ENCODE measurements around the gene C9orf152. TPM values are rescaled to one million over a fixed set of nuclear protein-coding genes. Genes with fewer than 3 reads are reported as not detected.

The C9orf152 gene
- total RNA-seq, 2 donors from 2014 or later: not detected

DNA sequence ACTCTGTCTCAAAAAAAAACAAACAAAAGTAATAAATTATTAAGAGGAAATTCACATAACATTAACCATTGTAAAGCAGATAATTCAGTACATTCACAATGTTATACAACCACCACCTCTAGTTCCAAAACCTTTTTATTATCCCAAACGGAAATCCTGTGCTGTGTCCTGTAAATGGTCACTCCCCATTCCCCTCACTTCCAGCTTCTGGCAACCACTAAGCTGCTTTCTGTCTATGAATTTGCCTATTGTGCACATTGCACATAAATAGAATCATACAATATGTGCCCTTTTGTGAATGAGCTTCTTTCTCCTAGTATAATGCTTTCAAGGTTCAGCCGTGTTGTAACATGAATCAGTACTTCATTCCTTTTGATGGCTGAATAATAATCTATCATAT, 20.8 kb downstream of the C9orf152 start:
- DNase-seq (ENCODE audit: low spot score): no peak
- intact Hi-C loops (cut with DNase I): no loop called here

DNA sequence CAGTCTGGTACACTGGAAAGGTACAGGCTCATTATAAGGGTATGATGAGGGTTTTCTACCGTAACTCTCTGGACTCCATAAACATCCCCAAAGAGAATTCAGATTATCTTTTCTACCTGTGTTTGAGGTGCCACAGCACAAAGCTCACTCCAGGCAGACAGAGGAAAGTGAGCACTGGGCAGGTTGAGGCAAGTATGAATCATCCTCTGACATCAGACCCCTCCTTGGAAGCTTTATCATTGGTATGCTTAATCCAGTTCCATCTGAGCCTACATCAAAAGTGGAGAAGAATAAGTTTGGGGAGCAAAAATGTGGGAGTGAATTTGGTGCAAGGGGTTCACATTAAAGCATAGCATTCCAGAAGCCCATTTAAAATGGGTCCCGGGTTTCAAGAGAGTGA, 21.7 kb downstream of the C9orf152 start:
- intact Hi-C loops (cut with DNase I): no loop called here

DNA sequence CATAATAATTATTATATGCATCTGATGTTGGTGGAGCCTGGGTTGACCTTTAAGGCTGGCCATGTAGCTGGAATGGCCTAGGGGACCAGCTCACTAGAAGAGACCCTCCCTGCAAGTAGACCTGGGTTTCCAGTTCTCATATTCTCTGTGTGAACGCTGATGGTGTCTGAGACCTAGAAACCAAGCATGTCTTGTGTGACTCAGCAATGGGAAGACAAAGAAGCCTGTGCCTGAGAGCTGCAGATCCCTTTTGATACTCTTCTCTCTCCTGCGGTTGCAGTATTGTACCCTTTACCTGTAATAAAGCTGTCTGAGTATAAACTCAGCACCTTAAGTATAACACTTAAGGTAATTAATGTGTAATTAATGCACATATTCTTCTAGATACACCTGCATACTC, 22.2 kb downstream of the C9orf152 start:
- DNase-seq (ENCODE audit: low spot score): no peak
- intact Hi-C loops (cut with DNase I): no loop called here

More for the DNA sequence above, 21.7 kb downstream of the C9orf152 start:
- DNase-seq (ENCODE audit: low spot score): no peak

DNA sequence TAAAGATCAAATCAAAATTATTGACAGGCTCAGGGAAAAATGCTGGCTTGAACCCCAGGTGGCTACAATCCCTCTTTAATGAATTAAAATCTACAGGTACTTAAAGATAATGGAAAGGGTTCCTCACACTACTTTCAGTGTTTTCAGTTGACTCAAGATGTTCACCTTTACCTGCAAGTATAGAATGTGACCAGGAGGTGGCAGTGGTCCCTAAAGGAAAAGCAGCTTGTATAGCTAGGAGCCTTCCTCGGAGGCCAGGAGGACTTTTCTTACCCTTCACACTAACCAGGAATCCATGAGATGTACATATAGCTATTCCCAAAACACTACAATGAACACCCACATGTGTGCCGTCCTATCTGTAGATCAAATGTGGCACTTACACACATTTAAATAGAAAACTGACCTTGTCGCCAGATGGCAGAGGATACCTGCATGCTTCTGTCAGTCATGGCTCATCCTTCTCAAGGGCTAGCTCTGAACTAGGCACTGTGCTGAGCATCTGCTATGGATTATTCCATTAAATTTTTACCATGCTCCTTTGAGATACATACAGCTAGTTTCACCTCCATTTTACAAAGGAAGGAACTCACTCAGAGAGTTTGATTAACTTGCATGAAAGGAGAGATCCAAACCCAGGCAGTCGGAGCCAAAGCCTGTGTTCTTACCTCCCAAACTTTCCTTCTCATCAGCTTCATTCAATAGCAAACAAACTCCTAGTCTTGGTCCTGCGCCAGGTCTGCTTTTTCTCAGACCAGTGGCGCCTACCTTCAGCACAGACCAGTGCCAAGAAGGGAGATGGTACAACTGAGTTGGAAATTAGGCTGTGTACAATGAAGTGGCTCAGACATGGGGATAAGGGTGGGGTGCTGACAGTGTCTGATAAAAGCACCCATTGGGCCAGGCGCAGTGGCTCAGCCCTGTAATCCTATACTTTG, 24.5 kb downstream of the C9orf152 start:
- intact Hi-C loops (cut with DNase I): loop anchor here in 1 of 2 donors (5.0 kb wide), 1 partner anchor 34 kb away; no protein-coding TSS in a partner anchor
- DNase-seq (ENCODE audit: low spot score): no peak

DNA sequence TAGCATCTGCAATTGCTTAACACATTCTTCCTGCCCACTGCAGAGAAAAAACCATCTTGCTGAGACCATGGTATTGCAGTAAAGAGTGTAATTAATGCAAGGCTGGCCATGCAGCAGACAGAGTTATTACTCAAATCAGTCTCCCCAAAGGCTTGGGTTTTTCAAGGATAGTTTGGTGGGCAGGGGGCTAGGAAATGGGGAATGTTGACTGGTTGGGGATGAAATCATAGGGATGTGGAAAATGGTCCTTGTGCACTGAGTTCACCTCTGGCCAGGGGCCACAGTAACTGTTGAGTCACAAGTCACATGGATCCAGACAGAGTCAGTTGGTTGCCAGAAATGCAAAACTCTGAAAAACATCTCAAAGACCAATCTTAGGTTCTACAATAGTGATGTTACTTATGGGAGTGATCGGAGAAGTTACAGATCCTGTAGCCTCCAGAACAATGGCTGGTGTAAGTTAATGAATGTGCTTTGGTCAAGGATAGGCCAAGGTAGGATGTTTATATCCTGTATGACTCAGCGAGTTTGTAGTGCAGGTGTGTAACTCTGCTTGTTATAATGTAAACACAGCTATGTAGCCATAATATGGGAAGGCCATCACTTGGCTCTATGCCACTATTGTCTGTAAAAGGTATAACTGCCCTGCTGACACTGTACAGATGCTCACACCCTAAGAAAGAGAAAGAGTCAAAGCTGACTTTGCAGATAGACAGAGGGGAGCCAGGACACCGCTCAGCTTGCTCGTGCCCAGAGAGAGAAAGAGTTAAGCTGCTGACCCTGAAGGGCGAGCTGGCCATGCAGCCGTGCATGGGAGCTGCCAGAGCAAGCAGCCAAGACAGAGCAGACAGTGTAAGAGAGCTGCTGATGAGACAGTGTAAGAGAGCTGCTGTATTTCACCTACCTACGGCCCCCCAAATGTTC, 27.2 kb downstream of the C9orf152 start:
- no peak for DNase-seq (ENCODE audit: low spot score)

DNA sequence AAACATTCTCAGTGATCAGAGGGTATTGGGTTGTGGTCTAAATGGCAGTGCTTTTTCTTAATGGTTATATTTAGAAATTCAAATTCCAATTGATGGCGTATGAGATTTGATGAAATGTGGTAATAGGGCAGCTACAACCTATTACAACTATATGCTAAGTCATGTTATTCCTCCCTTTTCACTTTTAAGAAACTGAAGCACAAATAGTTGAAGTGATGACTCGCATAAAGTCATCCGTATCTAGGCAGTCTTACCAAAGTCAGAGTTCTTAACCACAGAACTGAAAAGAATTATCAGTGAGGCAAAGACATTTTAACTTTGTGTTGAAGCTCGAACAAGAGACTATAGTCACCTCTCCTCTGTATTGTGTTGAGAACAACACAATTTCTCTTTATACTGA, 28.2 kb downstream of the C9orf152 start:
- intact Hi-C loops (cut with DNase I): loop anchor here in 1 of 2 donors (5.0 kb wide), 1 partner anchor 38 kb away; no protein-coding TSS in a partner anchor
- DNase-seq (ENCODE audit: low spot score): no peak

More for the DNA sequence above, 27.2 kb downstream of the C9orf152 start:
- intact Hi-C loops (cut with DNase I): loop anchor here in 1 of 2 donors (5.0 kb wide), 1 partner anchor 37 kb away; no protein-coding TSS in a partner anchor

DNA sequence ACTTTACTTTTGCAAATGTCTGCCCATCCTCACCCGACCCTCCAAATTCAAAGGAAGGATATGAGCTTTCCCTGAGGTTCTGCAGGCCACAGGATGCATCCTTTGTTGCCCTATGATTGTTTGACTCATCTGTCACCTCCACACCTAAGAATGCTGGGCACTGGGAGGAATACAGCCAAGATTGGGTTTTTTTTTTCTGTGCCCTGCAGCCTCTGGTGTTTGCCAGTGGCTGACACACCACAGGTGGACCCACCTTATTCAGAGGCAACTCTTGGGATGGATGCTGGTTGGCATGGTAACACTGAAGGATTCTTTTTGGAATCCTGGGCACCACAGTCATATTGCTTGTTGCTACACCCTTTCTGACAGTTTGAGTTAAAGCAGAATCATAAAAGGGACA, 29.7 kb downstream of the C9orf152 start:
- intact Hi-C loops (cut with DNase I): no loop called here
- no peak for DNase-seq (ENCODE audit: low spot score)

DNA sequence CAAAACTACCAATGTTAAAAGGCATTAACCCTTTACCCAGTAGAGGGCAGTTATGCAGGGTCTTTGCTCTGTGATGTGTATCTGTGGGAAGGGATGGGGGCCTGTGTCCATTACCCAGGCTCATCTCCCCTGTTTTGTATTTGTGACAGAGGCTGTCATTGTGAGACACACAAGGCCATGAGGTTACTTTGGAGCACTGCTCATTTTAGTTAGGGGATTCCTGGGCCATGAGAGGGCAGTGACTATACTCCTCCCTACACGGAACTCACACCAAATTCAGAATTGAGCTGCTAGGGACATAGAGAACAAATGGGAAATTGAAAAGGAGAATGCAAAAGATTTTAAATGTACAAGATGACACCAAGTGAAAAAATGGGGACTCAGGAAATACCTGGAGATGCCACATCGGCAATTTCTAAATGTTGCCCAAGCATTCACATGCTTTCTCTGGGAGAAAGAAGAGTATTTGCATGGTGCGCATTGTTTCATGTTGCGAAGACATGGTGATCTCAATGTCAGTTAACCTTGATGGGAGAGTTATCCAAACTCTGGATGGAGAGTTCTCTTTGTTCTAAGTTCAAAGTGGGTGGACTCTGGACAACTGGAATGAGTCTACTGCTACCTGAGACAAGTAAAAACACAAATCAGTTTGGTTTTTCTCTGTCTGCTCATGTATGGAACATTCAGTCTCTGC, 32.5 kb downstream of the C9orf152 start:
- intact Hi-C loops (cut with DNase I): no loop called here
- no peak for DNase-seq (ENCODE audit: low spot score)

DNA sequence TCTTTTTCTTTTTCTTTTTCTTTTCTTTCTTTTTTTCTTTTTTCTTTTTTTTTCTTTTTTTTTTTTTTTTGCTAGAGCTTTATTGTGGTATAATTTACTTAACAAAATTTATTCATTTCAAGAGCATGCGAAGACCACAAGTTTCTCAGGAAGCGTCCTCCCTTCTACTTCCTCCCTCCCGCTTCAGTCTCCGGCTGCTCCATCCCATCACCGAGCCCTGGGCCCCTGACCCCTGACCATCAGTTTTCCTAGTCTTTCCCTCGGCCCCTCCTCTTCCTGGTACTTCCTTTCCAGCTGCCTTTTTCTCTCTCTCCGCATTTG, 34.7 kb downstream of the C9orf152 start:
- intact Hi-C loops (cut with DNase I): no loop called here
- no peak for DNase-seq (ENCODE audit: low spot score)

DNA sequence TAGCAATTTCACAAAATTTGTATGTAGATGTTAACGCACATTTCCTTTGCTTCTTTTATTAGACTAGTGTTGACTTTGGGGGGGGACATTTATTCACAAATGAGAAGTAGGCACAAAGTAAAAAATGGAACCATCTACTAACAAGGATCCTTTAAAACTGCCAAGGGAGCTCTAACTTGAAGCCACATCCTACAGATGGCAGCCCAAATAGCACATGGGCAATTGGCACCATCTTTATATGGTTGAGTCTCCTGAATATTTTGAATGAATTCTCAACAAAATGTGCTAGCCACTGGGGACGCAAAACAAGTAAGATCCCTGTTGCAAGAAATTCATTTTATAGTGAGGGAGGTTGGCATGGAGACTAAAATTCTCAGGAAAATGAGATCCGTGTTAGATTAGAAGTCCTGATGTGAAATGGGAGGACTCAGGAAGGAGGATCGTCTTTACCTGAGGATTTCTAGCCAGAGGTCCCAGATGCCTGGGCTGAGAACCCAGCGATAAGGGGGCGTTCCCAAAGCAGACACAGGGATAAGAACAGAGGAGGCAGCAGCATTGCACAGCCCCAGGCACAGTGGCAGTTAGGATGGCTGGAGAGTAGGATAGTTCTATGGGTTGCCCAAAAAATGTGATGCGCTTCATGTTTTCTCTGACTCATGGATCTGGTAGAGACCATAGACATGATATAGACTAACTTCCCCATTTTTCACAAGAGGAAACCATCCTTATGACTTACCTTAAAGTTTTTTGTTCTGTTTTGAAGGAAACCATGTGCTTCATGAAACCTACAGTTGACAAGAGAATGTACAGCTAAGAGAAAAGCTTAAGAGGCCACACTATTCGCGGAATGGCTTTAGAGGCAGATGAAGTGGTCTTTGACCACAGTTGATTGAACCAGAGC, 37.4 kb downstream of the C9orf152 start:
- no peak for DNase-seq (ENCODE audit: low spot score)
- intact Hi-C loops (cut with DNase I): no loop called here

DNA sequence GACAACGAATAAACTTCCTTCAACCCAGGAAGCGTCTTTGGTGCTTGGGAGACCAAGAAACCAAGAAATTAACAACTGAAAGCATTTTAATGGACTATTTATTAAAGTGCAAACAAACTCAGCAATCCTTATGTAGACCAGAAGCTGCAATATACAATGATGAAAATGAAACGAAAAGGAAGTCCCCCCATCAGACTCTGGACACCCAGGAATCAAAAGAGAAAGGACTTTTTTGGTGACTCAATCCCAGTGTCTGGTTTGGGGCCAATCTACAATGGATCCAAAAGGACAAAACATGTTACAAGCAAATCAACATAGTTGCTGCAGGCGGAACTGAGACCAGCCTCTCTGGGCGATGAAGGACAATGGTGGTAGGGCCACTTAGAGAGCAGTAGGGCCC, 39.5 kb downstream of the C9orf152 start:
- intact Hi-C loops (cut with DNase I): no loop called here
- DNase-seq (ENCODE audit: low spot score): no peak

DNA sequence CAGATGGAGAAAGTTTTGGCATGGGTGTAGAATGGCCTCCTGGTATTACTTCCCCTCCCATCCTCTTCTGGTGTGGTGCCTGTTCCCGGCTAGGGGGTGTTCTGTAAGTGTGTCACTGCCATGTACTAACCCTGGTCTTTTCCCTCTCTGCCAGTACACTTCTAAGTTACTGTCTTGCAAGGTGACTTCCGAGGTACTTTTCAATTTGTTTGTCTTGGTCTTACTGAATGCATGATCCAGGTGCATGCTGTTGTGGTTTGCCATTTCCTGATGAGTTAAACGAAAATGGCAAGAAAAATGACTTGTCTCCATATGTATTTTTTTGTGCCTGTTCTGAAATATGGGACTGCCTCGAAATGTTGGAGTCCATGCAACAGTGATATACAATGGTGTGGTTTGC, 46.0 kb downstream of the C9orf152 start:
- intact Hi-C loops (cut with DNase I): no loop called here
- DNase-seq (ENCODE audit: low spot score): no peak

DNA sequence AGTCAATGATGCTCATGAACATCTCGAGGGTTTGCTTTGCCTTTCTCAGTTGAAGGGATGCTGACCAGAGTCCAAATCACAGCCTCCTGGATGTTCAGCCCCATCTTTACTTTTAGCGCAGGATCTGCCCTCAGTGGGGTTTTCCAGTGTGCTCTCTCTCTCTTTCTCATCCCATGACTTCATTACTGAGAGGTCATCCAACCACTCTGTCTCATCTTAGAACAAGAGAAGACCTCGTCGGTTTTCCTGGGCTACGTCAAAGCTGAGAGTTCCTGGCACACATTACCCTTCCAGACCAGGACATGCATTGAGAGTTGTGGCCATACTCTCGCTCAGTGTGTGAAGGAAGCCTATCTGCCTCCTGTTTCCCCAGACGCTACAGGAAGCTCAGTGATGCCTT, 47.3 kb downstream of the C9orf152 start:
- intact Hi-C loops (cut with DNase I): no loop called here
- no peak for DNase-seq (ENCODE audit: low spot score)

DNA sequence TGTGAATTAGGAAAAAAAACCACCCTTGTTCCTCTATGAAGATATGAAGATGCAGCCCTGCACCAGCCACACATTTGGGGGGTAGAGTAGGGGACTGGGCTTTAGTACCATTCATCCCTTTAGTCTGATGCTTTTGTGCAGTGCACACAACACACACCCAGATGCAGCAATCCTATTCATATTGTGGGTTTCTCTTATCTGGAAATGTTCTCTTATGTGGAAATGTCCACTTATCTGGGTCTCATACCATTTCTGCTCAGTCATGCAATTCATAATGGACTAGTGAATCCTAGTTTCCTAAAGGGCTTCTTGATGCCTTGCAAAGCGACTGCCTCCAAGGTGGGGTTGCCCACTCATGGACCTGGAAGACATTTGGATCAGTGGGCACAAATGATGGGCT, 47.8 kb downstream of the C9orf152 start:
- intact Hi-C loops (cut with DNase I): no loop called here
- DNase-seq (ENCODE audit: low spot score): no peak

DNA sequence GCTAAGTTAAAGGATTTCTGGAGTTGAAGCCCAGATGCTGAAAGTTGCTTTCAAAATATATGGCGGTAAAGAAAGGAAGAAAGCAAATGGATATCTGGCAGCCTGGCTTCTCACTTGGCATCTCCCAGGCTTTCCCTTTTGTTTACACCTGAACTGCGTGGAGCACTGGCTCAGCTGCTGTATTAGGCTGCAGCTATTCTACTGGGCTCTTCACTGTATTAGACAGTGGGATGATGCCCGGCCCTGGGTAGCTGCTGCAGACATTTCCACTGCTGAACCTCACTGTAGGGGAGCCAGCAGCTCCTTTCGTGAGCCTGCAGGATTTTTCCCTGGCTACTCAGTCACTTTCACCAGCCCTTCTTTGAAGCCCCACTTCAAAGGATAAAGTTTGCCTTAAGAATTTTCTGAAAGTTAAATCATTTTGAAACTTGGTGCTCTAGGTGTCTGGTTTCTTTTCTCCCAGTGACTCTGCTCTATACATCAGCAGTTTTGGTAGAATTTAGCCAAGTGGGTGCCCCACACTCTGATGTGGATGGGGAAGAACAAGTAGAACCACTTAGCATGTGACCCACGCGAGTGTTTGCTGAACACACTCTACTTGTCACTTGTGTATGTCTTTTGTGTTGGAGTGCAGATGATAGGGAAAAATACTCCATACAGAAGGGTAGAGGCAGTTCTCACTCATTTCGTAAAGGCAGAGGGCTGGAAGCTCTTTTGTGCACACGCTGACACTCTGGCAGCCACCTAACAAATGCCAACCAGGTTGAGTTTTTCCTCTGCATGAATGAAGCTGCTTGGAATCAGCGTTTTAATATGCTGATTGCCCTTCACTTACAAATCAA, 49.9 kb downstream of the C9orf152 start:
- intact Hi-C loops (cut with DNase I): loop anchor here (10.0 kb wide), 2 partner anchors 183 to 253 kb away; no protein-coding TSS in a partner anchor
- DNase-seq (ENCODE audit: low spot score): no peak

DNA sequence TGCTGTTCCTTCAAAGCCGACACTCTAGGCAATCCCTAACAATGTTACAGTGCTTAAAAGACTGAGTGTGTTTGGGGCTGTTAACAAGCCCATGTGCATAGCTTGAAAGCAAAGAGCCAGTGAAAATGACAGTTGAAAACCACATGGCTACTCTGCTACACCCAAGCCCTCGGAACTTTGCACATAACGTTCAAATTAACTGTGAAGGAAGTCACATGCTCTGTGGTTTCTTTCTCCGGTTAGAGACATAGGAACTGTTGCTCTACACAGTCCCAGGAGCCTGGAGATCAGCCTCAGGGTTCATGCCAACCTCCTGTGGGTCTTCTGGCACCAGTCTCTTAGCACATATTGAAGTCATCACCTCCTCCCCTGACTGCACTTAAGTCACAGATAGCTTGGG, 51.1 kb downstream of the C9orf152 start:
- DNase-seq (ENCODE audit: low spot score): no peak
- intact Hi-C loops (cut with DNase I): loop anchor here (10.0 kb wide), 2 partner anchors 182 to 252 kb away; no protein-coding TSS in a partner anchor

DNA sequence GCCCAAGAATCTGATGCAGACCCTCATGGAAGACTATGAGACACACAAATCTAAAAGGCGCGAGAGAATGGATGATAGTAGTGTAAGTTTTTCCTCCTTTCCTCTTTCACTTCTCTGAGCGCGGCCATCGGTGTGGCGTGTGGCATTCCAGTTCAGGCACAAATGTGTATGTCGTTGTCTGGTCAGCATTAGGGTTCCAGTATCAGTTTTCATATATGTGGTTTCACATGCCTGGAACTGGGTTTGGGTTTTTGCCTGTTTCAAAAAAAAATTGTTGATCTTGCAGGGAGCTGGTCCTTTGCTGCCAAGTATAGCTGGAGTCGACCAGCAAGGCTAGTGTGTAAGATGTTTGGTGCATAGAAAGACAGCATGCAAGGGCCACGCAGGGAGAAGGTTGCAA, 51.5 kb downstream of the C9orf152 start:
- intact Hi-C loops (cut with DNase I): loop anchor here (10.0 kb wide), 2 partner anchors 182 to 252 kb away; no protein-coding TSS in a partner anchor
- no peak for DNase-seq (ENCODE audit: low spot score)
